OCI-LY3 (cell line): ENCODE data around the gene ELP2.

Experiments
- H2AFZ ChIP-seq: fragments of 200-600, 300-600 bp; shearing (Covaris generic); 2 replicates; pipeline ENCODE4 v1.6.0; 2014; ENCODE audit warnings: antibody characterized with exemption, low read depth, low read length
- H3K27ac ChIP-seq: fragments of 200-600, 300-600 bp; sonication (generic); 2 replicates; pipeline ENCODE4 v1.5.1; 2014; ENCODE audit warnings: mild to moderate bottlenecking, low read length, moderate library complexity, mixed read lengths
- H3K27me3 ChIP-seq: fragments of 200-600, 300-600 bp; sonication (generic); 2 replicates; pipeline ENCODE4 v1.6.1; 2014; ENCODE audit warnings: low read depth, low read length, mixed read lengths
- H3K36me3 ChIP-seq: fragments of 200-600, 300-600 bp; sonication (generic); replicated peaks from 2 replicates; pipeline ENCODE3; 2014; ENCODE audit warnings: low read depth, low read length, mixed read lengths
- H3K4me1 ChIP-seq: fragments of 300-600, 200-600 bp; sonication (generic); 2 replicates; pipeline ENCODE4 v1.6.1; 2014; ENCODE audit warnings: low read length, mixed read lengths
- H3K4me2 ChIP-seq: fragments of 200-600, 300-600 bp; sonication (generic); 2 replicates; pipeline ENCODE4 v1.6.1; 2014; ENCODE audit warnings: low read length, mixed read lengths
- H3K4me3 ChIP-seq: fragments of 300-600, 200-600 bp; sonication (generic); 2 replicates; pipeline ENCODE4 v1.5.1; 2014; ENCODE audit warnings: antibody characterized with exemption, mild to moderate bottlenecking, low read length, moderate library complexity
- H3K79me2 ChIP-seq: fragments of 300-600, 200-600 bp; shearing (Covaris generic); 2 replicates; pipeline ENCODE4 v1.6.1; 2014; ENCODE audit warnings: mild to moderate bottlenecking, low read length, mixed read lengths
- H3K9ac ChIP-seq: fragments of 300-600, 200-600 bp; shearing (Covaris generic); 2 replicates; pipeline ENCODE4 v1.6.0; 2014; ENCODE audit warnings: mild to moderate bottlenecking, low read length, moderate library complexity
- H3K9me3 ChIP-seq: fragments of 200-600, 300-600 bp; shearing (Covaris generic); 2 replicates; pipeline ENCODE4 v1.6.1; 2014; ENCODE audit warnings: low read length, mixed read lengths; ENCODE audit not compliant: insufficient read depth
- H4K20me1 ChIP-seq: fragments of 200-600, 300-600 bp; sonication (generic); 2 replicates; pipeline ENCODE4 v1.6.1; 2016; ENCODE audit warnings: low read length, mixed read lengths; ENCODE audit not compliant: insufficient read depth
- CTCF ChIP-seq: fragments of 200-600, 300-600 bp; sonication (generic); IDR thresholded peaks from 2 replicates; pipeline ENCODE4 v1.5.1; 2014; ENCODE audit warnings: antibody characterized with exemption, low read length, low read depth
- EZH2phosphoT487 ChIP-seq: fragments of 200-600 bp; shearing (Covaris generic); IDR thresholded peaks from 2 replicates; pipeline ENCODE4 v1.6.1; 2018; ENCODE audit warnings: antibody characterized with exemption, mixed run types, low read depth

The ELP2 gene

GRCh38 chr18:36095936-36096519, 33.7 kb upstream of the ELP2 start:
- Histone ChIP-seq H3K79me2 (no peaks in the 10 kb centered on the region), H3K9me3 (no peaks in the 10 kb centered on the region), H3K4me1 (no peaks in the 10 kb centered on the region), H3K4me2 (no peak overlapping the region), H4K20me1 (no peaks in the 10 kb centered on the region), H3K4me3 (no peak overlapping the region), H3K36me3 (no peaks in the 10 kb centered on the region), H3K27ac (no peak overlapping the region), H2AFZ (no peak overlapping the region), H3K9ac (no peak overlapping the region), H3K27me3 (no peaks in the 10 kb centered on the region)
- TF ChIP-seq EZH2phosphoT487, result no peak
- peak; percentile 75 for TF ChIP-seq CTCF

GRCh38 chr18:36096955-36097354, 32.7 kb upstream of the ELP2 start:
- Histone ChIP-seq H4K20me1 (no peaks in the 10 kb centered on the region), H3K27me3 (no peaks in the 10 kb centered on the region), H3K4me1 (no peaks in the 10 kb centered on the region), H3K9ac (no peak overlapping the region), H3K36me3 (peaks cover 3% of the 10 kb centered on the region), H3K79me2 (no peaks in the 10 kb centered on the region), H3K9me3 (peaks cover 4% of the 10 kb centered on the region; the same call in 1 of the 2 replicates), H3K4me3 (no peak overlapping the region), H2AFZ (no peak overlapping the region), H3K4me2 (no peak overlapping the region), H3K27ac (no peak overlapping the region)
- TF ChIP-seq EZH2phosphoT487, result no peak
- no peak for TF ChIP-seq CTCF

GRCh38 chr18:36099311-36099710, 30.4 kb upstream of the ELP2 start:
- Histone ChIP-seq H3K9me3 (peaks cover 10% of the 10 kb centered on the region; the same call in 1 of the 2 replicates), H3K9ac (no peak overlapping the region), H3K4me1 (no peaks in the 10 kb centered on the region), H3K4me2 (no peak overlapping the region), H3K36me3 (peaks cover 3% of the 10 kb centered on the region), H3K79me2 (no peaks in the 10 kb centered on the region), H2AFZ (no peak overlapping the region), H3K27ac (no peak overlapping the region), H4K20me1 (no peaks in the 10 kb centered on the region), H3K4me3 (no peak overlapping the region), H3K27me3 (no peaks in the 10 kb centered on the region)
- TF ChIP-seq CTCF, result no peak
- TF ChIP-seq EZH2phosphoT487, result no peak

- H3K9me3 ChIP-seq, result peaks cover 10% of the 10 kb centered on the region; the same call in 1 of the 2 replicates
- no peak for TF ChIP-seq EZH2phosphoT487
- TF ChIP-seq CTCF, result no peak
- peaks cover 3% of the 10 kb centered on the region for H3K4me1 ChIP-seq
- no peaks in the 10 kb centered on the region for H3K27me3 ChIP-seq
- H3K9ac ChIP-seq, result no peak overlapping the region
- H2AFZ ChIP-seq, result no peak overlapping the region
- H3K4me2 ChIP-seq, result no peak overlapping the region
- no peaks in the 10 kb centered on the region; the same call in 1 of the 2 replicates for H4K20me1 ChIP-seq
- no peak overlapping the region for H3K27ac ChIP-seq
- peaks cover 3% of the 10 kb centered on the region for H3K36me3 ChIP-seq
- H3K79me2 ChIP-seq, result no peaks in the 10 kb centered on the region
- no peak overlapping the region for H3K4me3 ChIP-seq
Measured at GRCh38 chr18:36101943-36102342, 27.8 kb upstream of the ELP2 start.
